LNCaP clone FGC (cell line): ENCODE data around the gene PTPN22.
"Not testable (repeated sequence)": the region's sequence is repeated elsewhere in the genome, so short reads cannot be mapped to it uniquely, and the experiment has no call there.

Source experiments
- DNase-seq: peaks from one replicate; pipeline ENCODE4 v3.0.0-alpha.2; 2011; ENCODE audit warnings: low read depth
- H3K4me3 ChIP-seq: 2 replicates; pipeline ENCODE4 v1.5.1; 2011; ENCODE audit warnings: mild to moderate bottlenecking, low read depth, low read length, control low read depth
- TF ChIP-seq, protein P1 (sequence below): IDR thresholded peaks from 2 replicates; pipeline ENCODE4 v1.5.1; 2012; ENCODE audit warnings: mild to moderate bottlenecking; ENCODE audit not compliant: control insufficient read depth, insufficient read depth; ENCODE audit errors: extremely low read depth

The PTPN22 gene

DNA sequence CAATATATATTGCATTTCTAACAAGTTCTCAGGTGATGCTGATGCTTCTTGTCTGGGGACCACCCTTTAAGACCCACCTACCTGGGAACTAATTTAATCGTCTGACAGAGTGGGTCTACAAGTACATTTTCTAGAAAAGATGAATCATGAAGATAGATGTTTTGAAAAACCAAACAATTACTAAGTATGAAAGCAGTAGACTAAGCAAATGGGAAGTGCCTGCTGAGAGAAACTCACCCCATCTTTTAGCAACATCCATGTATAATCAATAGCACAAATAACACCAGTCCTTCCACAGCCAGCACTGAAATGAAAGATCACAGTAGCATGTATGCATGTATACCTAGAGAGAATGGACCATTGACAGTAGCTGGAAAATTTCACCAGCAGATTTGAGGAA, 17.3 kb downstream of the PTPN22 start:
- no peak for DNase-seq
- TF ChIP-seq, protein P1, sequence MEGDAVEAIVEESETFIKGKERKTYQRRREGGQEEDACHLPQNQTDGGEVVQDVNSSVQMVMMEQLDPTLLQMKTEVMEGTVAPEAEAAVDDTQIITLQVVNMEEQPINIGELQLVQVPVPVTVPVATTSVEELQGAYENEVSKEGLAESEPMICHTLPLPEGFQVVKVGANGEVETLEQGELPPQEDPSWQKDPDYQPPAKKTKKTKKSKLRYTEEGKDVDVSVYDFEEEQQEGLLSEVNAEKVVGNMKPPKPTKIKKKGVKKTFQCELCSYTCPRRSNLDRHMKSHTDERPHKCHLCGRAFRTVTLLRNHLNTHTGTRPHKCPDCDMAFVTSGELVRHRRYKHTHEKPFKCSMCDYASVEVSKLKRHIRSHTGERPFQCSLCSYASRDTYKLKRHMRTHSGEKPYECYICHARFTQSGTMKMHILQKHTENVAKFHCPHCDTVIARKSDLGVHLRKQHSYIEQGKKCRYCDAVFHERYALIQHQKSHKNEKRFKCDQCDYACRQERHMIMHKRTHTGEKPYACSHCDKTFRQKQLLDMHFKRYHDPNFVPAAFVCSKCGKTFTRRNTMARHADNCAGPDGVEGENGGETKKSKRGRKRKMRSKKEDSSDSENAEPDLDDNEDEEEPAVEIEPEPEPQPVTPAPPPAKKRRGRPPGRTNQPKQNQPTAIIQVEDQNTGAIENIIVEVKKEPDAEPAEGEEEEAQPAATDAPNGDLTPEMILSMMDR: no peak
- H3K4me3 ChIP-seq: no peak overlapping the region

DNA sequence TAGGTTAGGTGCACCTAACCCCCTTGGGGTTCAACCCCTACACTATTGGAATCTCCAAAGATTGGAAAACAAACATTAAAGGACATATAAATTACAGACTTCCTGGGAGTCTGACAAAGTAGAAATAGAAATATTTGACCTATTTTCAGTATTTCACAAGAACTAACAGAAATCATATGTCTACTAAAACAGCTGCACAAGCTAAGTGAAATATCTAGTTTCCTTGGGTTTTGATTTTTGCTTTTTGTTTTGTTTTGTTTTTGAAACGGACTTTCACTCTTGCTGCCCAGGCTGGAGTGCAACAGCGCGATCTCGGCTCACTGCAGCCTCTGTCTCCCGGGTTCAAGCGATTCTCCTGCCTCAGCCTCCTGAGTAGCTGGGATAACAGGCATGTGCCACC, 18.8 kb downstream of the PTPN22 start:
- H3K4me3 ChIP-seq, DNase-seq: not testable (repeated sequence)

DNA sequence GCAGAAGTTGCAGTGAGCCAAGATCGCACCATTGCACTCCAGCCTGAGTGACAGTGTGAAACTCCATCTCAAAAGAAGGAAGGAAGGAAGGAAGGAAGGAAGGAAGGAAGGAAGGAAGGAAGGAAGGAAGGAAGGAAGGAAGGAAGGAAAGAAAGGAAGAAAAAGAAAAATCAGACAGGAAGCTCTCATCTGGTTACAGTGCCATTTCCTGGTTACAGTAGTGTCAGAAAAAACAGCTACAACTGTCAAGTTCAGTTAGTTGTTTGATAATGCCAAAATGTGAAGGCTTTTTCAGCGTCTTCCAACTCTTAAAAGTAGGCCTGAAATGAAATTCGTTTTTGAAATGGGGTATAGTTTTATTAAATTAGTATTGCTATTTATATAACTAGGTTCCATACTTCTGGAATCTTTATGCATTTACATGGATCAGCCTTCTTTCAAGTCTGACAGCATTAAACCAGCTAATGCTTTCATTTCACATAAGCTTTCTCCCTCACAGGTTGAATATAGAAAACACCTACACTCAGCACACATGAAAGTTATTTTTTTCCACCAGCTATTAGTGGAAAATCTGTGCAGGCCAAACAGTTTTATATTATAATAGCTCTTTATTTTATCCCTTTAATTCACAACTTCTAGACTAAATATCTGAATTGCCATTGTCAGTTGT, 21.2 kb downstream of the PTPN22 start:
- no peak overlapping the region for H3K4me3 ChIP-seq
- TF ChIP-seq, protein P1: no peak
- no peak for DNase-seq

DNA sequence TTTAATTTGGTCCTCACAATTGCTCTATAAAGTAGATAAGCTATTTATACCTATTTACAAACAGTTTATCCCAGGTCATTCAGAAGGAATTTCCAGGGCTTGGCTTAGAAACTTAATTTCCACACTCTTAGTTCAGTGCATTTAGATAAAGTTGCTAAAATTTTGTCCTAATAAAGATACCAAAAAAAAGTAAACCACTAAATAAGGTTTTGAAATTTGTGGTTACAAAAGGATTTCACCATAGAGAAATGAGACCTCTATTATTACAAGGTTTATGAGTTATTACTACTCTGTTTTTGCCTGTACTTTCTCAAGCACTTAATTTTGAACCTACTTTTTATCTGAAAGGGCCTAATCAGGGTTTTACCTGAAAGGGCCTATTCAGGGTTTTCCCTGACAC, 22.4 kb downstream of the PTPN22 start:
- DNase-seq: no peak
- TF ChIP-seq, protein P1: no peak
- no peak overlapping the region for H3K4me3 ChIP-seq

DNA sequence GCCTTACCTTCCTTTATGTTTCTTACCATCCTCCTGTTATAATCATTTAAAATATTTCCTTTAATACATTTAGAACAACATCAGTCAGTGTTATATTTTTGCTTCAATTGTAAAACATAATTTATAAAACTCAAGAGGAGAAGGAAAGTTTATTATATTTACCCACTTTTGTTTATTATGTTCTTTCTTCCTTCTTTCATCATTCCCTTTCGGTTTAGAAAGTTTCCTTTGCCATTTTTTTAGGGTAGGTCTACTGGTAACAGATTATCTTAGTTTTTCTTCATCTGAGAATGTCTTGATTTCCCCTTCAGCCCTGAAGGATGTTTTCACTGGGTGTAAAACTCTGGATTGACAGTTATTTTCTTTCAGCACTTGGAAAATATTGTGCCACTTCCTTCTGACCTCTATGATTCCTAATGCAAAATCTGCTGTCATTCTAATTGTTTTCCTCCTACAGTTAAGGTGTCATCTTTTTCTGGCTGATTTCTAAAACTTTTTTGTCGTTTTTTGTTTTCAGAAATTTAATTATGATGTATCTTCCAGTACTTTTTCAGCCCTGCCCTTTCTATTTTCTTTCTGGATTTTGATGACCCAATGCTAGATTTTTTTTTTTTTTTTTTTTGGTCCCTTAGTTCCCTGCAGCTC, 25.0 kb downstream of the PTPN22 start:
- TF ChIP-seq, protein P1: no peak
- no peak overlapping the region for H3K4me3 ChIP-seq
- DNase-seq: no peak

DNA sequence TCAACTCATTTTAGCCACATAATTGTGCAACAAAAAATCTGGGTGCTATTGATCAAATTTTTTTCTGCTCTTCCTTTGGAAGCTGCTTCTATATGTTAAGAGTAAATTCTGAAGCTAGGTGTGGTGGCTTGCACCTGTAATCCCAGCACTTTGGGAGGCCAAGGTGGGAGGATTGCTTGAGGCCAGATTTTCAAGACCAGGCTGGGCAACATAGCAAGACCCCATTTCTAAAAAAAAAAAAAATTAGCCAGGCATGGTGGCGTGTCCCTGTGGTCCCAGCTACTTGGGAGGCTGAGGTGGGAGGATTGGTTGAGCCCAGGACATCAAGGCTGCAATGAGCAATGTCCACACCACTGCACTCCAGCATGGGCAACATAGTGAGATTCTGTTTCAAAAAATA, 35.0 kb downstream of the PTPN22 start:
- TF ChIP-seq, protein P1: no peak
- DNase-seq: no peak
- no peak overlapping the region for H3K4me3 ChIP-seq

DNA sequence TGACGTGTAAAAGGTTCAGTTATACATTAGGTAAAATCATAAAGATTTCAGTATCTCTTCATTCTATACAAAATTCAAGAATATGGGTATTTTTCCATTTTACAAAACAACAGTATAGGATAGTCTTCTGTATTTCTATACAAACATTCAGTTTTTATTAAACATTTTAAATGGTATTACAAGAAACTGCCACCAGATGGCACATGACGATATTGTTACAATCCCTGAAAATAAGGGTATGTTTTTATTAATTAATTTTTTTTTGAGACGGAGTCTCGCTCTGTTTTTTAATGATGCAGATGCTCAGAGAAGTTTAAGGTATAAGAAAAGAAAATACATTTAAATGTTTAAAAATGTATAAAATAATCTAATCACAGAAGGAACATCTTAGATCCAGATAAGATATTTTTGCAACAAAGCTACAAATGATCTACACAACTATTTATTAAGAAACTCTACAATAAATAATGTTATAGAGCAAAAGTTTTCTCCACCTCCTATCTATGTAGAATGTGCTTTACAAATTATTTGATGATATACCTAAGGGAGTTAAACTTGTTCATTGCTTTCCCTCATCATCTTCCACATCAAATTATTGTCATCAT, 35.7 kb downstream of the PTPN22 start:
- DNase-seq: peak; percentile 18
- H3K4me3 ChIP-seq: no peak overlapping the region
- TF ChIP-seq, protein P1: peak; percentile 44
